H9 (cell line): Measurements from ENCODE around the gene RAB31. TPM values are rescaled to one million over a fixed set of nuclear protein-coding genes. Genes with fewer than 3 reads are reported as not detected.

Experiments used
- DNase-seq: peaks from one replicate; pipeline ENCODE4 v3.0.0-alpha.2; 2017
- H2AFZ ChIP-seq: one replicate; pipeline ENCODE4 v1.6.1; 2013; ENCODE audit warnings: mild to moderate bottlenecking, low read length, control low read depth, moderate library complexity
- H2AK5ac ChIP-seq: 2 replicates; pipeline ENCODE4 v1.6.1; 2013; ENCODE audit warnings: low read length, control low read depth, mixed read lengths; ENCODE audit not compliant: insufficient read length
- H2BK120ac ChIP-seq: one replicate; pipeline ENCODE4 v1.6.1; 2013; ENCODE audit warnings: low read depth, mild to moderate bottlenecking, low read length, control low read depth, inconsistent platforms; ENCODE audit not compliant: poor library complexity, severe bottlenecking
- H2BK12ac ChIP-seq: 2 replicates; pipeline ENCODE4 v1.6.1; 2013; ENCODE audit warnings: low read length, control low read depth, mixed read lengths, low read depth; ENCODE audit not compliant: insufficient read length
- H2BK15ac ChIP-seq: 2 replicates; pipeline ENCODE4 v1.6.1; 2013; ENCODE audit warnings: low read depth, low read length, control low read depth
- H2BK20ac ChIP-seq: one replicate; pipeline ENCODE4 v1.6.1; 2013; ENCODE audit warnings: low read depth, mild to moderate bottlenecking, low read length, control low read depth, inconsistent platforms; ENCODE audit not compliant: poor library complexity, severe bottlenecking
- H2BK5ac ChIP-seq: 2 replicates; pipeline ENCODE4 v1.6.1; 2013; ENCODE audit warnings: low read length, control low read depth, mixed read lengths; ENCODE audit not compliant: insufficient read length
- H3K14ac ChIP-seq: 2 replicates; pipeline ENCODE4 v1.6.1; 2013; ENCODE audit warnings: low read length, control low read depth; ENCODE audit not compliant: insufficient read depth
- H3K18ac ChIP-seq: 2 replicates; pipeline ENCODE4 v1.6.1; 2013; ENCODE audit warnings: low read depth, mild to moderate bottlenecking, mixed read lengths, low read length, control low read depth; ENCODE audit not compliant: insufficient read length
- H3K23ac ChIP-seq: 2 replicates; pipeline ENCODE4 v1.6.1; 2013; ENCODE audit warnings: low read length, control low read depth, mixed read lengths, low read depth; ENCODE audit not compliant: insufficient read length
- H3K23me2 ChIP-seq: 2 replicates; pipeline ENCODE4 v1.6.1; 2013; ENCODE audit warnings: low read depth, mild to moderate bottlenecking, mixed read lengths, low read length, control low read depth; ENCODE audit not compliant: insufficient read length, poor library complexity, severe bottlenecking
- H3K27ac ChIP-seq: 2 replicates; pipeline ENCODE4 v1.5.1; 2013; ENCODE audit warnings: low read length, control low read depth, mixed read lengths, low read depth; ENCODE audit not compliant: insufficient read length
- H3K27me3 ChIP-seq: 2 replicates; pipeline ENCODE4 v1.6.1; 2013; ENCODE audit warnings: low read length, control low read depth, inconsistent platforms; ENCODE audit not compliant: insufficient read depth
- H3K4ac ChIP-seq: 2 replicates; pipeline ENCODE4 v1.6.1; 2013; ENCODE audit warnings: low read depth, mild to moderate bottlenecking, control low read depth, inconsistent platforms, low read length, moderate library complexity
- H3K4me1 ChIP-seq: 2 replicates; pipeline ENCODE4 v1.6.1; 2013; ENCODE audit warnings: low read length, control low read depth, inconsistent platforms; ENCODE audit not compliant: insufficient read depth
- H3K4me2 ChIP-seq: 2 replicates; pipeline ENCODE4 v1.6.1; 2013; ENCODE audit warnings: low read length, control low read depth, mixed read lengths; ENCODE audit not compliant: insufficient read length, insufficient read depth
- H3K56ac ChIP-seq: 2 replicates; pipeline ENCODE4 v1.6.1; 2013; ENCODE audit warnings: low read depth, mild to moderate bottlenecking, mixed read lengths, low read length, control low read depth; ENCODE audit not compliant: insufficient read length
- H3K79me1 ChIP-seq: 2 replicates; pipeline ENCODE4 v1.6.1; 2013; ENCODE audit warnings: low read depth, mild to moderate bottlenecking, moderate library complexity, low read length, control low read depth, inconsistent platforms; ENCODE audit not compliant: insufficient read depth, poor library complexity, severe bottlenecking
- H3K79me2 ChIP-seq: 2 replicates; pipeline ENCODE4 v1.6.1; 2013; ENCODE audit warnings: low read length, control low read depth, inconsistent platforms; ENCODE audit not compliant: insufficient read depth
- H3K9ac ChIP-seq: 2 replicates; pipeline ENCODE4 v1.6.1; 2013; ENCODE audit warnings: low read length, control low read depth, mixed read lengths; ENCODE audit not compliant: insufficient read length; ENCODE audit errors: extremely low read depth
- H3K9me3 ChIP-seq: one replicate; pipeline ENCODE4 v1.6.1; 2013; ENCODE audit warnings: low read depth, low read length, inconsistent platforms; ENCODE audit not compliant: control insufficient read depth
- H3T11ph ChIP-seq: one replicate; pipeline ENCODE4 v1.6.1; 2013; ENCODE audit warnings: mild to moderate bottlenecking, low read length, control low read depth, inconsistent platforms
- H4K20me1 ChIP-seq: one replicate; pipeline ENCODE4 v1.6.1; 2013; ENCODE audit not compliant: control insufficient read depth, insufficient read length, insufficient read depth
- H4K5ac ChIP-seq: 2 replicates; pipeline ENCODE4 v1.6.1; 2013; ENCODE audit warnings: low read depth, mild to moderate bottlenecking, mixed read lengths, low read length, control low read depth; ENCODE audit not compliant: insufficient read length
- H4K8ac ChIP-seq: replicated peaks from 2 replicates; pipeline ENCODE4 v1.6.1; 2013; ENCODE audit warnings: low read length, control low read depth, mixed read lengths, low read depth; ENCODE audit not compliant: insufficient read length
- H4K91ac ChIP-seq: 2 replicates; pipeline ENCODE4 v1.6.1; 2013; ENCODE audit warnings: low read depth, mild to moderate bottlenecking, moderate library complexity, mixed read lengths, low read length, control low read depth; ENCODE audit not compliant: insufficient read length
- H3K27ac Mint-ChIP-seq, 3 experiments: 2 replicates in 2 of 3; 3 replicates in 1 of 3; pipeline ENCODE4 v1.8.0; 2020 to 2021; ENCODE audit warnings: mixed read lengths in 3 of 3, mild to moderate bottlenecking in 1 of 3, moderate library complexity in 1 of 3
- H3K27me3 Mint-ChIP-seq: 2 replicates; pipeline ENCODE4 v1.8.0; 2021; ENCODE audit warnings: low read depth, mild to moderate bottlenecking, moderate library complexity, mixed read lengths
- H3K36me3 Mint-ChIP-seq, 3 experiments: 2 replicates in 2 of 3; 3 replicates in 1 of 3; pipeline ENCODE4 v1.8.0; 2020 to 2021; ENCODE audit warnings: low read depth in 3 of 3, mixed read lengths in 3 of 3; ENCODE audit not compliant: insufficient read depth in 1 of 3
- H3K4me1 Mint-ChIP-seq, 2 experiments: 2 replicates each; pipeline ENCODE4 v1.8.0; 2020; ENCODE audit warnings: mixed read lengths in 2 of 2
- H3K4me3 Mint-ChIP-seq, 2 experiments: 2 replicates in 1 of 2; 3 replicates in 1 of 2; pipeline ENCODE4 v1.8.0; 2020 to 2021; ENCODE audit warnings: mild to moderate bottlenecking in 2 of 2, mixed read lengths in 2 of 2, moderate library complexity in 1 of 2
- H3K9me3 Mint-ChIP-seq, 2 experiments: 2 replicates in 1 of 2; 3 replicates in 1 of 2; pipeline ENCODE4 v1.8.0; 2020; ENCODE audit warnings: mild to moderate bottlenecking in 2 of 2, mixed read lengths in 2 of 2, moderate library complexity in 1 of 2
- CTCF ChIP-seq: fragments of 200-600 bp; sonication (generic); conservative IDR thresholded peaks from 3 replicates; pipeline ENCODE4 v1.8.0; 2021; ENCODE audit warnings: antibody characterized with exemption, mild to moderate bottlenecking
- WGBS: extraction: QIAGEN DNeasy Blood & Tissue Kit; methylation state at CpG from one replicate; pipeline ENCODE4 v1.1.7; 2013; ENCODE audit warnings: missing lambda C conversion rate, low lambda C conversion rate, mixed read lengths; ENCODE audit not compliant: insufficient read length; ENCODE audit errors: extremely low coverage; 5-methylcytosine and 5-hydroxymethylcytosine counted together
- total RNA-seq: library from RNA; stranded (reverse); gene quantifications from 2 replicates; pipeline ENCODE4 v1.2.1, GENCODE V29; 2021

RAB31 gene
- total RNA-seq, 1 experiment from 2014 or later: 22.4 TPM

GRCh38 chr18:9766076-9766481 lies 58.0 kb downstream of the RAB31 start:
- Histone ChIP-seq H3K79me2 (no peaks in the 10 kb centered on the region), H3K27ac (no peak overlapping the region)

More at GRCh38 chr18:9766076-9766481, 58.0 kb downstream of the RAB31 start:
- Histone ChIP-seq H3K79me1 (no peaks in the 10 kb centered on the region), H2BK12ac (no peak overlapping the region), H3K23me2 (no peaks in the 10 kb centered on the region), H2BK5ac (no peak overlapping the region), H2AFZ (no peak overlapping the region), H4K8ac (no peak overlapping the region), H3K27me3 (no peaks in the 10 kb centered on the region), H2AK5ac (no peak overlapping the region), H3K4ac (no peak overlapping the region), H2BK120ac (no peak overlapping the region), H4K20me1 (no peaks in the 10 kb centered on the region), H3K4me1 (no peaks in the 10 kb centered on the region; the same call in 1 of the 2 replicates), H3T11ph (no peak overlapping the region), H2BK20ac (no peak overlapping the region), H3K18ac (no peak overlapping the region), H3K4me2 (no peak overlapping the region), H3K14ac (no peak overlapping the region), H4K5ac (no peak overlapping the region), H3K9ac (no peak overlapping the region), H3K23ac (no peak overlapping the region), H4K91ac (no peak overlapping the region), H3K9me3 (no peaks in the 10 kb centered on the region), H2BK15ac (no peak overlapping the region), H3K56ac (no peak overlapping the region)
- H3K27me3 Mint-ChIP-seq: no peaks in the 10 kb centered on the region
- DNase-seq: no peak
- H3K36me3 Mint-ChIP-seq: peaks cover 1 to 8% (median 4%) of the 10 kb centered on the region in 3 experiments; a peak in 3 of 7 replicates
- WGBS: no CpG with 5 or more reads among the region's 11 CpGs
- TF ChIP-seq CTCF: no peak
- H3K4me1 Mint-ChIP-seq: peaks cover 16 to 20% of the 10 kb centered on the region in 2 experiments
- H3K4me3 Mint-ChIP-seq: no peak overlapping the region
- no peak overlapping the region; a peak in 1 of 7 replicates for H3K27ac Mint-ChIP-seq
- H3K9me3 Mint-ChIP-seq: peaks cover 3 to 7% of the 10 kb centered on the region in 2 experiments; a peak in 2 of 5 replicates
